HG03159 (cell line): ENCODE data around the gene RUFY1.
"Not testable (repeated sequence)": the region's sequence is repeated elsewhere in the genome, so short reads cannot be mapped to it uniquely, and the experiment has no call there.

Source experiments
- ATAC-seq: cut with Tn5 transposase; IDR thresholded peaks from one replicate; pipeline ENCODE4 v1.9.1; 2021; ENCODE audit warnings: mild to moderate bottlenecking, moderate library complexity; ENCODE audit not compliant: unreplicated experiment

The RUFY1 gene

GRCh38 chr5:179620293-179620692 lies 69.9 kb downstream of the RUFY1 start:
- ATAC-seq: no peak

DNA sequence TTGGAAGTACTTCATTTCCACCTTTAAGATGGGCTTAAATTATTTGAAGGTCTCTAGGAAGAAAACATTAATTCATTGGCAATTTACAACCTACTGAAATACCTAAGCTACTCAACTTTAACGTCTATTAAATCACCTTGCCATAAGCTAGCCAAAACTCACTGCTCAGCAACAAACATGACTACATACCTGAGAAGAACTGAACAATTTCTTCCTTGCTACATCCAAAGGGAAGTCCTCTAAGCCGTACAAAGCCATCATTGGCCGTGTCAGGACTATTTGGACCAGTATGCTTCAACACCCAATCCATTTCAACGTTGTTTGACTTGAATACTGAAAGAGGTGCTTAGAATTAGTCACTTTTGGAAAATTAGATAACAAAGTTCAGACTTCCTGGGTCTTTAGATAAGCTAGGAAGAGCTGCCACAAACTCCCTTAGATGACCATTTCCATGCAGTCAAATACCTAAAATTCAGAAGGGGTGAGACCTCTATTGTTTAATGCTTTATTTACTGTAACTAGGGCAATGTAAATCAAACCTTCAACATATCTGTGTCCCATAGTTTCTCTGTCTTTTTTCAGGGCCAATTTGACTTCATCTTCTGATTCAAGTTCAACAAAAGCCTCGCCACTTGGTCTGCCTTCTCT lies 70.5 kb downstream of the RUFY1 start:
- ATAC-seq: no peak

GRCh38 chr5:179621551-179622214 lies 71.3 kb downstream of the RUFY1 start:
- ATAC-seq: no peak

DNA sequence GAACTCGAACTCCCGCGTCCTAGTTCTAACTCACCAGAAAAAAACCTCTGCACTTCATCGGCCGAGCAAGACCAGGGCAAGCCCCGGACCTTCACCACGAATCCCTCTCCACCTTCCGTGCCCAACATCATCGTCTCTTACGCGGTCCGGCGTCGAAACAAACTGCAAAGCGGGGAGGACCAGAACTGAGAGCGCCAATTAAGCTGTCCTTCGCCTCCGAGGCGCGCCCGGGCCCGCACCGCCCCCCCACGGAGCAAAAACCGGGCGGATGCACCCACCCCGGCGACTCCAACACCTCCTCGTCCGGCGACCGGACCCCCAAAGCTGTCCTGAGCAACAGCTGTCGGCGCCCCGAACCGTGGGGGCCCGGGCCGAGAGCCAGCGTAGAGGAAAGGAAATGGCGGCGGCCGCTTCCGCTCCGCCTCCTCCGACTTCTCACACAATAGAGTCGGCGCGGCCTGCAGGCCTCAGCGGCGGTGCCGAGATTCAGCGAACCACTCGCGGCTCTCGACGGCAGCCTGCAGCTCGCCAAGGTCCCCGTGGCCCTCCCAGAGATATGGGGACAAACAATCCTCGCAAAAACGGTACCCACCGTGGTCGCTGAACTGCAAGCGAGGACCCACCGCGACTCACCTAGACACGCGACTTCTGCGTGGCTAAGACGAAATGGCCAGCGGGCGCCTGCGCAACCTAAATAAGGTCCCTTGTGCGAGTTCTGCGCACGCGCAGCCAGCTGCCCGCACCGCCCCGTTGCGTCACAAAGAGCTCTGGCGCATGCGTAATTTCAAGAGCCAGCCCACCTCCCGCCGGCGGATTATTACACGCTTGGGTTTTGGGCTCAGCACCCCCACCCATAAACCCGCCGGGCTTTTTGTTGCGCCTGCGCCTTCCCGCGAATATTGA lies 72.9 kb downstream of the RUFY1 start, which contains the start of gene HNRNPH1:
Gene HNRNPH1, minus strand, starts transcription at position 669 of the 903 bp plus-strand sequence. Its CDS starts 538 bp downstream, at position 131.
- peak; percentile 69 for ATAC-seq

- peak; percentile 16 for ATAC-seq
These were observed 73.8 kb downstream of the RUFY1 start for GRCh38 chr5:179623906-179624741.

DNA sequence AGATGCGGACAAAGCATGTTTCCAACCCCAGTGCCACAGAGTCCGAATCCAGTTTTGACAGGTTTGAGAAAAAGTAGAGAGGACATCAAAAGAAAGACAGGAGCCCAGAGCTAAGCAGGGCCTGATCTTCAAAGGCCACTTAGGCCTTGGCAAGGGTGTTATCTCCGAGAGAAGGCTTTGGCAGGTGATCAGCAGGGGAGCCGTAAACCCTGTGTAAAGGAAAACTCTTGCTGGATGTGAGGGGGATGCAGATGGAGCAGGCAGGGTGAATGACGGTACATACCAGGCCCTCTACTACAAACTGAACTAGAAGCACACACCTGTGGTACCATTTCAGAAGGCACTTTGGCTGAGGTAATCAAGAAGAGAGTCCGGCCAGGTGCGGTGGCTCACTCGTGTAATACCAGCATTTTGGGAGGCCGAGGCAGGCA lies 74.5 kb downstream of the RUFY1 start:
- no peak for ATAC-seq

DNA sequence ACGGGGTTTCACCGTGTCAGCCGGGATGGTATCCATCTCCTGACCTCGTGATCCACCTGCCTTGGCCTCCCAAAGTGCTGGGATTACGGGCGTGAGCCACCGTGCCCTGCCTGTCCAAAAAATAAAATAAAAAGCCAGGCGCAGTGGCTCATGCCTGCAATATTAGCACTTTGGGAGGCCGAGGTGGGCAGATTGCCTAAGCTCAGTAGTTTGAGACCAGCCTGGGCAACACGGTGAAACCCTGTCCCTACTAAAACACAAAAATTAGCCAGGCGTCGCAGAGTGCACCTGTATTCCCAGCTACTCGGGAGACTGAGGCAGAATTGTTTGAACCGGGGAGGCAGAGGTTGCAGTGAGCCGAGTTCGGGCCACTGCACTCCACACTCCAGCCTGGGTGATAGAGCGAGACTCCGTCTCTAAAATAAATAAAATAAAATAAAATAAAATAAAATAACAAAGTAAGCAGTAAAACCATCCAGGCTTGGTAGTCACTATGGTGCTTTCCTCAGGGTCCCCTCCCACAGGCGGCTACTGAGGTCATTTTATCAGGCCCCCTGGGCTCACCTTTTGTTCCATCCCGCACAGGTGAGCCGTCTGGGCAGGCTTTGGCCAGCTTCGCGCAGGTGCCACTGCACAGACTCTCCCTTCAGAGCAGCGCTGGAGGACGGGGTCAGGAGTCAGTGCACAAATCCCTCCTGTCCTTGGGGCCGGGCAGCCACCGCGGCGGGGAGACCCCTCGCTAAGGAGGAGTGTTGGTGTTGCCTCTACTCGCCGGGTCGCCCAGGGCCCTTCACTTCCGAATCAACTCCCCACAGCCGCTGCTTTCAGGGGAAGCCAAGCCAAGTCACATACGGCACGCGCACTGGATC lies 83.4 kb downstream of the RUFY1 start:
- peak; percentile 65 for ATAC-seq

DNA sequence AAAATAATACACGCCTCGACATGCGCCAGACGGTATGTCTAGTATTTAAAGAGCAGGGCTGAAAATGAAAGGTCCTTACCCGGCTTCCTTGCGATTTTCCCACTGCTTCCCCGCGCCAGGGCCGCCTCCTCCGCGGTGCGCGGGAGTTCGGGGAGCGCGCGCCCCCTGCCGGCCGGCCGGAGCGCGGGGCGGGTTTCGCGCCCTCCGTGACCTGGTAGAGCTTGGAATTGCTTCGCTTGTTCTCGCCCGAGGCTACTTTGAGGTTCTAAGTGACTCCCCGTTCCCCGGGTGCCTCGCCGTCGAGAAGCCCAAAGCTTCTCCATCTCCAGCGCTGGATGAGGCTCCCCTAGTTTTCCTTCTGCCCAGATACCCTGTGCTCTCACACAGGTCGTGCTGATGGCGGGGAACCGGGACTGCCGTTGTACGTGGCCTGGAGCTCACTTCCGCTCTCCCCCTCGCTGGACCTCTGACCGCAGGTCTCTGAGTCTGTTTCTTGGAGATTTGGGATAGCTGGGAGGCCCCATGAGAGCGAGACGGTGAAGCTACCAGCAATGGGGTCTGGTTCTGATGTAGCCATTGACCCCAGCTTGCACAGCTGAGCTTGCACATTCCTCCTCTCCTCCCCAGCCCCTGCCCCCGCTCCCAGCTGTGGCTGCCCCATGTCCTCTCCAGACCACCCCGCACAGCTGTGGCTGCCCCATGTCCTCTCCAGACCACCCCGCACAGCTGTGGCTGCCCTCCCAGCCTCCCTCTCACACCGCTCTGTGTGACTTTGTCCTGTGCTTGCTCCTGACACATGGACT lies 84.2 kb downstream of the RUFY1 start:
- peak; percentile 93 for ATAC-seq

- ATAC-seq: not testable (repeated sequence)
These were observed 88.9 kb downstream of the RUFY1 start for GRCh38 chr5:179639296-179639695.

GRCh38 chr5:179641745-179642144 lies 91.4 kb downstream of the RUFY1 start:
- ATAC-seq: not testable (repeated sequence)

- ATAC-seq: not testable (repeated sequence)
These were observed 92.3 kb downstream of the RUFY1 start for GRCh38 chr5:179642626-179643025.

- ATAC-seq: not testable (repeated sequence)
These were observed 93.0 kb downstream of the RUFY1 start for GRCh38 chr5:179643141-179643920.

DNA sequence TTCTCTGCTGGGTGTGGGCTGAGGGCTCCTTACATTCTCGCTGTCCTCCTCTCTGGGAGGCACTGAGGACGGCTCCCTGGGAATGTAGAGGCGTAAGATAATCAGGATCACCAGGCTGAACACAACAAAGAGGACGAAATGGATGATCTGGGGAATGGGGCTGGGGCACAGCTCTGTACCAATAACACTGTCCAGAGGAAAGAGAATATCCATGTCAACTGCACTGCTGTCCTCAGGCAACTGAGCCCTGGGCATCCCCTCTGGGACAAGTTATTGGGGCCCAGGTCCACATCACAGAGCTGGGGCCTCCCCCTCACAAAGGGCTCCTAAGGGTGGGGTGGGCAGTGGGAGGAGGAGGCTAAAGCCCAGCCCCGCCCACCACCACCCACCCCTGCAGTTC lies 94.4 kb downstream of the RUFY1 start:
- not testable (repeated sequence) for ATAC-seq

GRCh38 chr5:179648410-179648809 lies 98.1 kb downstream of the RUFY1 start:
- no peak for ATAC-seq

- ATAC-seq: not testable (repeated sequence)
These were observed 98.9 kb downstream of the RUFY1 start for GRCh38 chr5:179649166-179649703.

DNA sequence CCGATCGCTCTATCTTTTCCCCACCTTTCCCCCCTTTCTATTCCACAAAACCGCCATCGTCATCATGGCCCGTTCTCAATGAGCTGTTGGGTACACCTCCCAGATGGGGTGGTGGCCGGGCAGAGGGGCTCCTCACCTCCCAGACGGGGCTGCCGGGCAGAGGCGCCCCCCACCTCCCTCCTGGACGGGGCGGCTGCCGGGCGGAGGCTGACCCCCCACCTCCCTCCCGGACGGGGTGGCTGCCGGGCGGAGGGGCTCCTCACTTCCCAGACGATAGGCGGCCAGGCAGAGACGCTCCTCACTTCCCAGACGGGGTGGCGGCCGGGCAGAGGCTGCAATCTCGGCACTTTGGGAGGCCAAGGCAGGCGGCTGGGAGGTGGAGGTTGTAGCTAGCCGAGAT lies 99.9 kb downstream of the RUFY1 start:
- not testable (repeated sequence) for ATAC-seq

- ATAC-seq: not testable (repeated sequence)
These were observed 102.8 kb downstream of the RUFY1 start for GRCh38 chr5:179653135-179653534.
